NB4 (cell line): ENCODE data around the gene PRF1.
A peak's percentile ranks its signal among the peaks of the same experiment; 100 is the strongest.

Source experiments
- DNase-seq: peaks from one replicate; pipeline ENCODE4 v3.0.0; 2010; ENCODE audit warnings: low read depth
- H3K4me3 ChIP-seq: one replicate; pipeline ENCODE4 v1.5.1; 2011; ENCODE audit warnings: mild to moderate bottlenecking, low read depth, low read length, moderate library complexity
- CTCF ChIP-seq: IDR thresholded peaks from one replicate; pipeline ENCODE4 v1.5.1; 2012; ENCODE audit warnings: low read depth, low read length
- MAX ChIP-seq: IDR thresholded peaks from 2 replicates; pipeline ENCODE4 v1.6.1; 2011; ENCODE audit warnings: low read depth, low read length
- MYC ChIP-seq: IDR thresholded peaks from 2 replicates; pipeline ENCODE4 v1.6.1; 2011; ENCODE audit warnings: low read depth, low read length
- POLR2A ChIP-seq: IDR thresholded peaks from 2 replicates; pipeline ENCODE4 v1.6.1; 2011; ENCODE audit warnings: mild to moderate bottlenecking; ENCODE audit not compliant: insufficient read length; ENCODE audit errors: extremely low read depth

PRF1 gene

GRCh38 chr10:70565556-70566514, 36.7 kb downstream of the PRF1 start:
- no peak overlapping the region for H3K4me3 ChIP-seq
- peak; percentile 88 for DNase-seq
- TF ChIP-seq POLR2A (no peak), CTCF (no peak), MYC (no peak), MAX (no peak)

GRCh38 chr10:70564901-70565351, 37.6 kb downstream of the PRF1 start:
- TF ChIP-seq MYC, result no peak
- TF ChIP-seq CTCF, result peak; percentile 35
- no peak for TF ChIP-seq POLR2A
- H3K4me3 ChIP-seq, result no peak overlapping the region
- DNase-seq, result peak; percentile 56

DNA sequence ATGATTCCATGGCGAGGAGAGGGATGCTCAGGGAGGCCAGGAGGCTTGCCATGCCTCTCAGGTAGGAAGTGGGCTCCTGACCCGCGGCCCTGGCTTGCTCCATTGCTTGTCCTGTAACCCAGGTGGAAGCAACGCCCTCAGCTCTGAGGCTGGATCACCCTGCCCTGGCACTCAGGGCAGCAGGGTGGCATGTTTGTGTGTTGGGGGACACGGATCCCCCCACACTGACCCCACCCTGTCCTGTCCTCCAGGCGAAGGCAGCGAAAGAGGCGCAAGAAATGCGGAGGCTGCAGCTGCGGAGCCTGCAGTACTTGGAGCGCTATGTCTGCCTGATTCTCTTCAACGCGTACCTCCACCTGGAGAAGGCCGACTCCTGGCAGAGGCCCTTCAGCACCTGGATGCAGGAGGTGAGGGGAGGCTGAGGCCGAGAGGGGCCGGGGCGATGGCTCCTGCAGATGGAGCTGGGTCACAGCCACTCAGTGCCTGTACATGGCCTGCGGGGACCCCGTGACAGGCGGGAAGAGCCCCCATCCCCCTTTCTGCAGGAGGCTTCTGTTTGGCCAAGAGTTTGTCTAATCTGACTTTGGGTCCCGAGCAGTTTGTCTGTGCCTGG, 38.3 kb downstream of the PRF1 start:
- DNase-seq, result no peak
- TF ChIP-seq CTCF, result no peak
- no peak for TF ChIP-seq POLR2A
- no peak for TF ChIP-seq MYC
- no peak for TF ChIP-seq MAX
- no peak overlapping the region for H3K4me3 ChIP-seq

DNA sequence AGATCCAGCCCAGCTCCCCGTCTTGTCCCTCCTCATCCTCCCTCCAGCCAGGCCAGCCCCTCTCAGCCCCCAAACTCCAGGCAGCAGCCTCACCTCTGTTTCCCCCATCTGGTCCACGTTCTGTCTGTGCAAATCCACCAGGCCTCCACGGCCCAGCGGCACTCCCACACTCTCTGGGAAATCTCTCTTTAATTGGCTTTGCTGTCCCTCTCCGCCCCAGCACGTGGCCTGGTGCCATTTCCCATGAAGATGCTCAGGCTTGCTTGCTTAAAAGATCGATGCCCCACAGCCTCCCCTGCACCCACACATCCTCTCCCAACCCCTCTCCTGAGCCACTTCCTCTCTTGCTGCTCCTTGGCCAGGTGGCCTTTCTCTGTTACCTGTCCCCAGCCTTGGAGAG, 39.3 kb downstream of the PRF1 start:
- DNase-seq, result no peak
- no peak for TF ChIP-seq CTCF
- no peak for TF ChIP-seq POLR2A
- no peak for TF ChIP-seq MYC
- TF ChIP-seq MAX, result no peak
- no peak overlapping the region for H3K4me3 ChIP-seq

GRCh38 chr10:70562036-70562755, 40.3 kb downstream of the PRF1 start:
- no peak overlapping the region for H3K4me3 ChIP-seq
- no peak for DNase-seq
- TF ChIP-seq POLR2A (no peak), MAX (no peak), CTCF (no peak), MYC (no peak)
